ENCODE data around the gene EMID1. TPM values are rescaled to one million over a fixed set of nuclear protein-coding genes. Genes with fewer than 3 reads are reported as not detected.
A peak's percentile ranks its signal among the peaks of the same experiment; 100 is the strongest.

The EMID1 gene
- total and polyA plus RNA-seq, 8 donors = 1.8 to 23.6 (median 10.3) TPM; not detected in 1

DNA sequence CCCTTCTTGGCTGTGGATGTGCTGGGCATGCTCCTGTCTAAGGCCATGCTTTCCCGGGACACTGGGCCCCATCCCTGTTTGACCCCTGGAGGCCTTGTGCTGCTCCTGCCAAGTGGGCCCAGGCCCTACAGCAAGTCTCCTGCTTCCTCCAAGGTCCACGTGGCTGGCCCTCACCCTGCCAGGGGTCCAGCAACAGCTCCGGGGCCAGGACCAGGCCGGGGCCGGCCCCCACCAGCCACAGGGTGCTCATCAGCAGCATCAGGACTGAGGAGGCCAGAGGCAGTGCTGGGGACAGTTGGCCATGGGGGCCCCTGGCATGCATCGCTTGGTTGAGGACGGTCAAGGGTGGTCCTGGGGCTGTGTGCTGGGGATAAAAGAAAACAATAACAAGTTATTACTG lies 59.6 kb downstream of the EMID1 start:
- no peaks in the 10 kb centered on the region for H3K9me3 ChIP-seq
- no peak overlapping the region for H3K4me3 ChIP-seq
- TF ChIP-seq EP300 (IDR thresholded peaks at IDR 0.05) (no peak), POLR2A (IDR thresholded peaks at IDR 0.05) (no peak), POLR2AphosphoS5 (IDR thresholded peaks at IDR 0.05) (no peak)
- TF ChIP-seq, protein P1, sequence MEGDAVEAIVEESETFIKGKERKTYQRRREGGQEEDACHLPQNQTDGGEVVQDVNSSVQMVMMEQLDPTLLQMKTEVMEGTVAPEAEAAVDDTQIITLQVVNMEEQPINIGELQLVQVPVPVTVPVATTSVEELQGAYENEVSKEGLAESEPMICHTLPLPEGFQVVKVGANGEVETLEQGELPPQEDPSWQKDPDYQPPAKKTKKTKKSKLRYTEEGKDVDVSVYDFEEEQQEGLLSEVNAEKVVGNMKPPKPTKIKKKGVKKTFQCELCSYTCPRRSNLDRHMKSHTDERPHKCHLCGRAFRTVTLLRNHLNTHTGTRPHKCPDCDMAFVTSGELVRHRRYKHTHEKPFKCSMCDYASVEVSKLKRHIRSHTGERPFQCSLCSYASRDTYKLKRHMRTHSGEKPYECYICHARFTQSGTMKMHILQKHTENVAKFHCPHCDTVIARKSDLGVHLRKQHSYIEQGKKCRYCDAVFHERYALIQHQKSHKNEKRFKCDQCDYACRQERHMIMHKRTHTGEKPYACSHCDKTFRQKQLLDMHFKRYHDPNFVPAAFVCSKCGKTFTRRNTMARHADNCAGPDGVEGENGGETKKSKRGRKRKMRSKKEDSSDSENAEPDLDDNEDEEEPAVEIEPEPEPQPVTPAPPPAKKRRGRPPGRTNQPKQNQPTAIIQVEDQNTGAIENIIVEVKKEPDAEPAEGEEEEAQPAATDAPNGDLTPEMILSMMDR (IDR thresholded peaks at IDR 0.05) = no peak
- H3K36me3 ChIP-seq = peaks cover 0 to 35% (median 27%) of the 10 kb centered on the region in 4 donors
- DNase-seq = no peak
- H3K27ac ChIP-seq = peak overlapping the region in 1 of 5 donors; percentile 99
- no peaks in the 10 kb centered on the region for H3K27me3 ChIP-seq
- peaks cover 22 to 35% (median 34%) of the 10 kb centered on the region in 4 donors for H3K4me1 ChIP-seq
- WGBS, 5 donors = 90 to 97% (median 93%) methylated on average over 6 to 7 of the region's 7 CpGs
- intact Hi-C loops (cut with DNase I; ENCODE audit: low total_unique reads) = no loop called here

DNA sequence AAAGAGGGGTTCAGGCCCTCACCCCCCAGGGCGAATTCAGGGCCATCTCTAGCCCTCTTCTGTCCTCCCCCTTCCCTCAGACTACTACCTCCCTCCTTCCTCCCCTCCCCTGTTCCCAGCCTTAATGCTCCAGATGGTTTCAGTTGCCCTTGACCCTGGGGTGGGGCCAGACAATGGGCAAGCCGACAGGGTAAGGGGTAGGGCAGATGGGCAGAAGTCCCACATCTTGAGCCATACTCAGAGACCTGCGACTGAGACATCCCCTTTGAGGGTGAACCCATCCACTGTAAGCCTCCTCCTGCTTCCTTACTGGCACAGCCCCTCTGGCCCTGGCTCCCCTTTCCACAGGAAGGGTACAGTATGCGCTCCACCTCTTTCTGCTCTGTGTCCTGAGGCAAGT lies 60.2 kb downstream of the EMID1 start:
- Histone ChIP-seq H3K4me1 (peaks cover 28 to 41% (median 40%) of the 10 kb centered on the region in 4 donors), H3K4me3 (no peak overlapping the region), H3K27me3 (no peaks in the 10 kb centered on the region), H3K9me3 (no peaks in the 10 kb centered on the region), H3K27ac (peak overlapping the region in 3 of 5 donors; percentile 99 to 100 (median 99)), H3K36me3 (peaks cover 0 to 29% (median 22%) of the 10 kb centered on the region in 4 donors)
- 57 to 69% (median 61%) methylated on average over 4 of the region's 4 CpGs for WGBS, 5 donors
- intact Hi-C loops (cut with DNase I; ENCODE audit: low total_unique reads) = no loop called here
- no peak for DNase-seq
- no peak for TF ChIP-seq POLR2AphosphoS5 (IDR thresholded peaks at IDR 0.05)
- TF ChIP-seq, protein P1 (IDR thresholded peaks at IDR 0.05) = no peak
- no peak for TF ChIP-seq EP300 (IDR thresholded peaks at IDR 0.05)
- TF ChIP-seq POLR2A (IDR thresholded peaks at IDR 0.05) = no peak

GRCh38 chr22:29266564-29267461 lies 61.1 kb downstream of the EMID1 start:
- Histone ChIP-seq H3K27ac (peak overlapping the region; percentile 94 to 100 (median 99)), H3K36me3 (peaks cover 0 to 26% (median 22%) of the 10 kb centered on the region in 4 donors), H3K4me3 (peak overlapping the region; percentile 79 to 98 (median 94)), H3K9me3 (no peaks in the 10 kb centered on the region), H3K27me3 (no peaks in the 10 kb centered on the region), H3K4me1 (peaks cover 36 to 50% (median 49%) of the 10 kb centered on the region in 4 donors)
- WGBS, 5 donors = 13 to 22% (median 21%) methylated on average over 12 to 13 of the region's 13 CpGs
- peak in 1 of 2 donors; percentile 30 for DNase-seq
- TF ChIP-seq POLR2AphosphoS5 (IDR thresholded peaks at IDR 0.05) (no peak), EP300 (IDR thresholded peaks at IDR 0.05) (no peak), POLR2A (IDR thresholded peaks at IDR 0.05) (no peak)
- TF ChIP-seq, protein P1 (IDR thresholded peaks at IDR 0.05) = no peak
- intact Hi-C loops (cut with DNase I; ENCODE audit: low total_unique reads) = no loop called here

DNA sequence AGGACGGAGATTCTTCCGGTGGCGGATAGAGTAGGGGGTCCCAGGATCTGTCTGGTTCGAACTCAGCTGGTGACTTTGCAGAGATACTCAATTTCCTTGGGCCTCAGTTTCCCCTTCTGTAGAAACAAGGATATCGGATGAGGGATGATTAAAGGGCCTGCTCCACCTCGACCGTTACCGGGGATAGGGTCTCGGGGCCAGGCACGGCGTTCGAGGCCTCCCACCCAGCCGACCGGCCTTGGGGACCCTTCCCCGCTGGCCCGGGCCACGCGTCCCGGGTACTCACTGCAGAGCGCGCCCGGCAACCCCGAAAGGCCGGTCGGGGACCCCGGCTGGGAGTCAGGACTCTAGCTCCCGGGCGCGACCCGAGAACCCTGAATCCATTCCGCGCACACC lies 61.8 kb downstream of the EMID1 start:
- no peaks in the 10 kb centered on the region for H3K9me3 ChIP-seq
- intact Hi-C loops (cut with DNase I; ENCODE audit: low total_unique reads) = no loop called here
- H3K4me1 ChIP-seq = peaks cover 42 to 56% (median 56%) of the 10 kb centered on the region in 4 donors
- TF ChIP-seq, protein P1 (IDR thresholded peaks at IDR 0.05) = no peak
- TF ChIP-seq POLR2AphosphoS5 (IDR thresholded peaks at IDR 0.05) = no peak
- no peak for TF ChIP-seq POLR2A (IDR thresholded peaks at IDR 0.05)
- TF ChIP-seq EP300 (IDR thresholded peaks at IDR 0.05) = no peak
- peak overlapping the region; percentile 94 to 100 (median 99) for H3K27ac ChIP-seq
- 0 to 1% (median 1%) methylated on average over 27 to 32 of the region's 32 CpGs for WGBS, 5 donors
- no peaks in the 10 kb centered on the region for H3K27me3 ChIP-seq
- H3K36me3 ChIP-seq = peaks cover 0 to 32% (median 27%) of the 10 kb centered on the region in 4 donors
- no peak for DNase-seq
- peak overlapping the region; percentile 79 to 98 (median 94) for H3K4me3 ChIP-seq
